Stomach (tissue), 4 donors: Measurements from ENCODE around the gene RELN.

Experiments
- EP300 ChIP-seq: sonication (generic); formaldehyde crosslinking; IDR thresholded peaks from one replicate; pipeline ENCODE4 v1.6.1; 2017; ENCODE audit warnings: antibody characterized with exemption
- POLR2A ChIP-seq, 4 donors: fragments of 450-650 bp; IDR thresholded peaks; one replicate each; pipeline ENCODE4 v1.6.1; 2016; ENCODE audit warnings: antibody characterized with exemption in 4 of 4, control low read depth in 2 of 4, mild to moderate bottlenecking in 1 of 4, moderate library complexity in 1 of 4
- POLR2AphosphoS5 ChIP-seq, 3 donors: sonication (generic); formaldehyde crosslinking; IDR thresholded peaks; one replicate each; pipeline ENCODE4 v1.6.1; 2016; ENCODE audit warnings: antibody characterized with exemption in 3 of 3
- TF ChIP-seq, protein P1 (sequence below), 7 experiments: fragments of 450-650 bp in 4 of 7; fragments of 200-600 bp in 3 of 7; sonication (generic) in 3 of 7; IDR thresholded peaks; one replicate each; pipeline ENCODE4 v1.5.1; 2016 to 2019; ENCODE audit warnings: antibody characterized with exemption in 7 of 7, control low read depth in 2 of 7, mild to moderate bottlenecking in 1 of 7

DNA sequence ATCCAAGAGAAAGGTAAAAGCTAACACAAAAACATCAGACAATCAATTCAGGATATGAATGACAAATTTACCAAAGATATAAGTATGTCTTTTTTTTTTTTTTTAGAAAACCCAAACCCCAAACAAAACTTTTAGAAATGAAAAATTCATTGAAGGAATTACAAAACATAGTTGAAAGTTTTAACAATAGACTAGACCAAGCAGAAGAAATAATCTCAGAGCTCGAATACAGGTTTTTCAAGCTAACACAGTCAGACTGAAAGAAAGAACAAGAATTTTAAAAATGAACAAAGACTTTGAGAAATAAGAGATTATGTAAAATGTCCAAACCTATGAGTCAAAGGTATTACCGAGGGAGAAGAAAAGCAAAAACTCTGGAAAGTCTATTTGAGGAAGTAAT, 345.1 kb downstream of the RELN start:
- TF ChIP-seq, protein P1, sequence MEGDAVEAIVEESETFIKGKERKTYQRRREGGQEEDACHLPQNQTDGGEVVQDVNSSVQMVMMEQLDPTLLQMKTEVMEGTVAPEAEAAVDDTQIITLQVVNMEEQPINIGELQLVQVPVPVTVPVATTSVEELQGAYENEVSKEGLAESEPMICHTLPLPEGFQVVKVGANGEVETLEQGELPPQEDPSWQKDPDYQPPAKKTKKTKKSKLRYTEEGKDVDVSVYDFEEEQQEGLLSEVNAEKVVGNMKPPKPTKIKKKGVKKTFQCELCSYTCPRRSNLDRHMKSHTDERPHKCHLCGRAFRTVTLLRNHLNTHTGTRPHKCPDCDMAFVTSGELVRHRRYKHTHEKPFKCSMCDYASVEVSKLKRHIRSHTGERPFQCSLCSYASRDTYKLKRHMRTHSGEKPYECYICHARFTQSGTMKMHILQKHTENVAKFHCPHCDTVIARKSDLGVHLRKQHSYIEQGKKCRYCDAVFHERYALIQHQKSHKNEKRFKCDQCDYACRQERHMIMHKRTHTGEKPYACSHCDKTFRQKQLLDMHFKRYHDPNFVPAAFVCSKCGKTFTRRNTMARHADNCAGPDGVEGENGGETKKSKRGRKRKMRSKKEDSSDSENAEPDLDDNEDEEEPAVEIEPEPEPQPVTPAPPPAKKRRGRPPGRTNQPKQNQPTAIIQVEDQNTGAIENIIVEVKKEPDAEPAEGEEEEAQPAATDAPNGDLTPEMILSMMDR (IDR thresholded peaks at IDR 0.05): no peak
- no peak for TF ChIP-seq POLR2AphosphoS5 (IDR thresholded peaks at IDR 0.05)
- TF ChIP-seq POLR2A (IDR thresholded peaks at IDR 0.05): no peak
- TF ChIP-seq EP300: no peak
